Endothelial cell of umbilical vein (primary cell): ENCODE measurements around the gene MYO16. TPM values are rescaled to one million over a fixed set of nuclear protein-coding genes. Genes with fewer than 3 reads are reported as not detected.

Experiments
- BruUV-seq: library from RNA; stranded (reverse); fragments of 400-500 nt; replicated peaks from 2 replicates; lab custom pipeline; 2021; lab: Mats Ljungman, UMichigan
- CTCF ChIA-PET: fragments of 300-600, 350-600 bp; sonication (Branson Sonifier 250); formaldehyde crosslinking; loops from one replicate; lab custom pipeline; 2021; ENCODE audit warnings: antibody characterized with exemption, inconsistent platforms; lab: Charles Lee
- POLR2A ChIA-PET: fragments of 300-600, 350-600 bp; sonication (Branson Sonifier 250); formaldehyde crosslinking; loops from one replicate; lab custom pipeline; 2021; ENCODE audit warnings: antibody characterized with exemption, inconsistent platforms; lab: Charles Lee
- DNase-seq: peaks from one replicate; pipeline ENCODE4 v3.0.0-alpha.2; 2011; ENCODE audit warnings: low read depth, low spot score
- FAIRE-seq: peaks from 2 replicates; lab custom pipeline; 2011; peaks lifted over from hg19 to GRCh38; lab: Jason Lieb, UNC
- H2AFZ ChIP-seq: 2 replicates; pipeline ENCODE4 v1.6.0; 2012; ENCODE audit warnings: low read depth, low read length, control low read depth, inconsistent platforms
- H3K27ac ChIP-seq: 2 replicates; pipeline ENCODE4 v1.5.1; 2011; ENCODE audit warnings: low read depth, mild to moderate bottlenecking, control low read depth, low read length, moderate library complexity; ENCODE audit not compliant: insufficient read depth
- H3K27me3 ChIP-seq, 2 experiments: 2 replicates each; pipeline versions ENCODE4 v1.6.0 to v1.6.1; 2011; ENCODE audit warnings: low read length in 2 of 2, mixed read lengths in 1 of 2; ENCODE audit not compliant: control insufficient read depth in 2 of 2, insufficient read depth in 2 of 2
- H3K36me3 ChIP-seq, 2 experiments: 2 replicates in 1 of 2; 3 replicates in 1 of 2; pipeline ENCODE4 v1.5.1; 2011; ENCODE audit warnings: low read length in 2 of 2, mild to moderate bottlenecking in 1 of 2, moderate library complexity in 1 of 2; ENCODE audit not compliant: control insufficient read depth in 2 of 2, insufficient read depth in 2 of 2; ENCODE audit errors: extremely low read depth in 1 of 2
- H3K4me1 ChIP-seq: 3 replicates; pipeline ENCODE4 v1.5.1; 2011; ENCODE audit warnings: mild to moderate bottlenecking, low read length; ENCODE audit not compliant: control insufficient read depth, insufficient read depth; ENCODE audit errors: extremely low read depth
- H3K4me2 ChIP-seq: 2 replicates; pipeline ENCODE4 v1.6.1; 2011; ENCODE audit warnings: low read length, control low read depth, mixed read lengths; ENCODE audit not compliant: insufficient read depth
- H3K4me3 ChIP-seq, 3 experiments: fragments of 200-600 bp in 1 of 3; sonication (generic), shearing (Covaris generic) in 1 of 3; replicated peaks in 1 of 3; 2 replicates each; pipeline ENCODE4 v1.5.1; 2011 to 2016; ENCODE audit warnings: control low read depth in 3 of 3, low read length in 3 of 3, mild to moderate bottlenecking in 2 of 3, inconsistent platforms in 1 of 3, low read depth in 1 of 3, moderate library complexity in 1 of 3; ENCODE audit not compliant: insufficient read depth in 1 of 3
- H3K79me2 ChIP-seq: 2 replicates; pipeline ENCODE4 v1.6.0; 2012; ENCODE audit warnings: low read length, inconsistent platforms; ENCODE audit not compliant: control insufficient read depth, insufficient read depth
- H3K9ac ChIP-seq: replicated peaks from 2 replicates; pipeline ENCODE3; 2011; ENCODE audit warnings: low read length, control low read depth; ENCODE audit not compliant: insufficient read depth; ENCODE audit errors: extremely low read depth
- H3K9me1 ChIP-seq: replicated peaks from 3 replicates; pipeline ENCODE4 v1.6.0; 2011; ENCODE audit warnings: mild to moderate bottlenecking, low read length; ENCODE audit not compliant: control insufficient read depth, insufficient read depth; ENCODE audit errors: extremely low read depth
- H3K9me3 ChIP-seq: replicated peaks from 2 replicates; pipeline ENCODE4 v1.5.1; 2012; ENCODE audit warnings: low read length, inconsistent platforms; ENCODE audit not compliant: control insufficient read depth, insufficient read depth
- H4K20me1 ChIP-seq: replicated peaks from 2 replicates; pipeline ENCODE3; 2011; ENCODE audit warnings: mild to moderate bottlenecking, low read length; ENCODE audit not compliant: control insufficient read depth, insufficient read depth; ENCODE audit errors: extremely low read depth
- EZH2 ChIP-seq: IDR thresholded peaks from 2 replicates; pipeline ENCODE4 v1.6.1; 2012; ENCODE audit warnings: borderline replicate concordance, low read depth, mild to moderate bottlenecking, moderate library complexity, low read length, inconsistent platforms; ENCODE audit not compliant: severe bottlenecking
- FOS ChIP-seq: IDR thresholded peaks from 2 replicates; pipeline ENCODE4 v1.6.1; 2011; ENCODE audit warnings: mild to moderate bottlenecking, low read length, moderate library complexity, borderline replicate concordance; ENCODE audit not compliant: insufficient read depth
- GATA2 ChIP-seq: IDR thresholded peaks from 2 replicates; pipeline ENCODE4 v1.7.0; 2011; ENCODE audit warnings: low read depth, mild to moderate bottlenecking, moderate library complexity, mixed read lengths, low read length; ENCODE audit not compliant: insufficient read length, insufficient read depth
- JUN ChIP-seq: IDR thresholded peaks from 2 replicates; pipeline ENCODE4 v1.6.1; 2011; ENCODE audit warnings: borderline replicate concordance, low read depth; ENCODE audit not compliant: insufficient read length, insufficient read depth
- MYC ChIP-seq: IDR thresholded peaks from one replicate; pipeline ENCODE4 v1.6.1; 2011; ENCODE audit warnings: mild to moderate bottlenecking, low read depth, low read length
- POLR2A ChIP-seq: IDR thresholded peaks from 2 replicates; pipeline ENCODE4 v1.6.1; 2012; ENCODE audit warnings: low read depth, mild to moderate bottlenecking, control low read depth, low read length
- POLR2AphosphoS5 ChIP-seq: IDR thresholded peaks from 2 replicates; pipeline ENCODE4 v1.6.1; 2012; ENCODE audit warnings: low read depth, mild to moderate bottlenecking, control low read depth, low read length, moderate library complexity; ENCODE audit not compliant: insufficient read depth
- dilution Hi-C: fragments of 300-500 bp; cut with MboI; formaldehyde crosslinking; loops from one replicate; pipeline ENCODE4 v1.15.0; 2019; ENCODE audit warnings: low sequenced_read_pairs; ENCODE audit not compliant: extremely low pct_ligation_motif_present
- intact Hi-C: fragments of 100-400 bp; cut with micrococcal nuclease; formaldehyde crosslinking; loops from one replicate; pipeline ENCODE4 v1.10.0; 2022
- polyA plus RNA-seq, 4 experiments: library from polyadenylated mRNA; depleted of rRNA in 3 of 4; stranded (reverse) in 3 of 4; unstranded in 1 of 4; fragments of >200 nt; gene quantifications; 2 replicates each; pipeline versions ENCODE4 v1.2.1 to v1.2.3, GENCODE V29; 2011 to 2012; ENCODE audit warnings: missing spikeins in 1 of 4
- total RNA-seq: library from RNA; stranded (reverse); gene quantifications from 2 replicates; pipeline ENCODE4 v1.2.3, GENCODE V29; 2021
- TF ChIP-seq, protein P1 (sequence below), 2 donors: IDR thresholded peaks; 1 replicate in 1 of 2; 2 replicates in 1 of 2; pipeline ENCODE4 v1.5.1; 2011; ENCODE audit warnings: low read length in 2 of 2, mild to moderate bottlenecking in 2 of 2, moderate library complexity in 2 of 2, control low read depth in 1 of 2, inconsistent platforms in 1 of 2, low read depth in 1 of 2; ENCODE audit not compliant: insufficient read depth in 1 of 2; ENCODE audit errors: extremely low read depth in 1 of 2
- TF ChIP-seq, protein P2 (sequence below): IDR thresholded peaks from 2 replicates; pipeline ENCODE4 v1.6.1; 2011; ENCODE audit not compliant: insufficient read depth, insufficient read length

MYO16 gene
- total and polyA plus RNA-seq, 2 donors (not counting 3 experiments of a cell fraction or from before 2014, with no cell fraction given) = 0.03 to 0.04 TPM

DNA sequence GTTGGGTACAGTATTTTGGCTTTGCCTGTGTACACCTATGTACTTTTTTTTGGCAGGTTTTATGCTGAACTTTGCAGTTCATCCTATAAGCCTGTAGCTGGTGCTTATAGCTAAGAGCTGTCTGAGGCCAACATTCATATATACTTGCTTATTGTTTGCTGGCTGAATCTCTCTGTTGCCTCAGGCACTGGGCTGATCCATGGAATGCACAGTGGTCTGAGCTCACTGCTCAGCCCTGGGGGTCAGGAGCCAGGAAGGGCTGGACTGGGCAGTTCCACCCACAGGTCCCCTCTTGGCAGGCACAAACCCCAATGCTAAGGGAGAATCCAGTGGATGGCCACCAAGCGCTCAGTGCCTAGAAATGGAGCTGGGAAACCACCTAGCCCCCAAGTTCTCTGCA is 308.7 kb downstream of the MYO16 start:
- DNase-seq (no peak), FAIRE-seq (no peak)
- H3K27ac ChIP-seq = no peak overlapping the region
- no peak overlapping the region for H3K4me2 ChIP-seq
- H3K4me3 ChIP-seq = no peak overlapping the region
- BruUV-seq = no TSS peak
- H3K9ac ChIP-seq = no peak overlapping the region
- no peaks in the 10 kb centered on the region for H4K20me1 ChIP-seq
- no peaks in the 10 kb centered on the region for H3K9me1 ChIP-seq
- TF ChIP-seq, protein P1, sequence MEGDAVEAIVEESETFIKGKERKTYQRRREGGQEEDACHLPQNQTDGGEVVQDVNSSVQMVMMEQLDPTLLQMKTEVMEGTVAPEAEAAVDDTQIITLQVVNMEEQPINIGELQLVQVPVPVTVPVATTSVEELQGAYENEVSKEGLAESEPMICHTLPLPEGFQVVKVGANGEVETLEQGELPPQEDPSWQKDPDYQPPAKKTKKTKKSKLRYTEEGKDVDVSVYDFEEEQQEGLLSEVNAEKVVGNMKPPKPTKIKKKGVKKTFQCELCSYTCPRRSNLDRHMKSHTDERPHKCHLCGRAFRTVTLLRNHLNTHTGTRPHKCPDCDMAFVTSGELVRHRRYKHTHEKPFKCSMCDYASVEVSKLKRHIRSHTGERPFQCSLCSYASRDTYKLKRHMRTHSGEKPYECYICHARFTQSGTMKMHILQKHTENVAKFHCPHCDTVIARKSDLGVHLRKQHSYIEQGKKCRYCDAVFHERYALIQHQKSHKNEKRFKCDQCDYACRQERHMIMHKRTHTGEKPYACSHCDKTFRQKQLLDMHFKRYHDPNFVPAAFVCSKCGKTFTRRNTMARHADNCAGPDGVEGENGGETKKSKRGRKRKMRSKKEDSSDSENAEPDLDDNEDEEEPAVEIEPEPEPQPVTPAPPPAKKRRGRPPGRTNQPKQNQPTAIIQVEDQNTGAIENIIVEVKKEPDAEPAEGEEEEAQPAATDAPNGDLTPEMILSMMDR (IDR thresholded peaks at IDR 0.05; ENCODE audit: extremely low read depth in 1 of 2, insufficient read depth in 1 of 2, low read depth in 1 of 2, low read length in 2 of 2) = no peak
- TF ChIP-seq, protein P2, sequence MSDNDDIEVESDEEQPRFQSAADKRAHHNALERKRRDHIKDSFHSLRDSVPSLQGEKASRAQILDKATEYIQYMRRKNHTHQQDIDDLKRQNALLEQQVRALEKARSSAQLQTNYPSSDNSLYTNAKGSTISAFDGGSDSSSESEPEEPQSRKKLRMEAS = no peak
- TF ChIP-seq MYC = no peak
- no peak for TF ChIP-seq POLR2A
- no peak for TF ChIP-seq EZH2
- TF ChIP-seq POLR2AphosphoS5 = no peak
- TF ChIP-seq GATA2 = no peak
- TF ChIP-seq JUN = no peak
- TF ChIP-seq FOS = no peak
- ChIA-PET CTCF (interaction anchor here (1.7 to 3.1 kb wide), 2 partner anchors 21 to 23 kb away, joined by 4 to 13 read pairs; no protein-coding TSS in a partner anchor), POLR2A (no interaction called here)
- no peaks in the 10 kb centered on the region for H3K4me1 ChIP-seq
- no peaks in the 10 kb centered on the region for H3K36me3 ChIP-seq
- H3K79me2 ChIP-seq = no peaks in the 10 kb centered on the region
- intact Hi-C loops (no loop called here), dilution Hi-C loops (no loop called here)
- H3K9me3 ChIP-seq = no peaks in the 10 kb centered on the region
- H3K27me3 ChIP-seq = no peaks in the 10 kb centered on the region
- H2AFZ ChIP-seq = no peak overlapping the region
